Thyroid gland (tissue), 4 donors: ENCODE results near the gene MAMLD1.

ENCODE experiments used
- CTCF ChIP-seq, 6 experiments: fragments of 200-600 bp in 3 of 6; fragments of 450-650 bp in 3 of 6; sonication (generic) in 3 of 6; IDR thresholded peaks; one replicate each; pipeline ENCODE4 v1.5.1; 2016 to 2019; ENCODE audit warnings: antibody characterized with exemption in 6 of 6, mild to moderate bottlenecking in 2 of 6, inconsistent platforms in 1 of 6, moderate library complexity in 1 of 6
- POLR2A ChIP-seq, 2 donors: fragments of 450-650 bp; IDR thresholded peaks; one replicate each; pipeline ENCODE4 v1.6.1; 2017; ENCODE audit warnings: antibody characterized with exemption in 2 of 2, mild to moderate bottlenecking in 2 of 2, moderate library complexity in 1 of 2

GRCh38 chrX:150455215-150455608 lies 92.1 kb downstream of the MAMLD1 start:
- TF ChIP-seq CTCF (IDR thresholded peaks at IDR 0.05) (no peak), POLR2A (IDR thresholded peaks at IDR 0.05) (no peak)
